Cardiac muscle cell (in vitro differentiated cells and primary cell): ENCODE results near the gene FERMT1. TPM values are rescaled to one million over a fixed set of nuclear protein-coding genes. Genes with fewer than 3 reads are reported as not detected.

Source experiments
- DNase-seq, 2 donors: peaks; one replicate each; pipeline versions ENCODE4 v3.0.0 to v3.0.0-alpha.2; 2010 to 2017; ENCODE audit warnings: low read depth in 1 of 2, low spot score in 1 of 2
- H3K27ac ChIP-seq: fragments of 200-600 bp; sonication (generic); 2 replicates; pipeline ENCODE4 v1.5.1; 2016
- H3K27me3 ChIP-seq: fragments of 200-600 bp; sonication (generic); 2 replicates; pipeline ENCODE4 v1.6.0; 2016; ENCODE audit warnings: control low read depth
- H3K36me3 ChIP-seq: fragments of 200-600 bp; sonication (generic); 2 replicates; pipeline ENCODE4 v1.5.1; 2016; ENCODE audit warnings: control low read depth
- H3K4me1 ChIP-seq: fragments of 200-600 bp; sonication (generic); 2 replicates; pipeline ENCODE4 v1.8.1; 2017; ENCODE audit warnings: low read depth, mild to moderate bottlenecking, mixed run types
- H3K4me3 ChIP-seq: fragments of 200-600 bp; sonication (generic); 2 replicates; pipeline ENCODE4 v1.5.1; 2016; ENCODE audit warnings: mild to moderate bottlenecking
- H3K9me3 ChIP-seq: fragments of 200-600 bp; sonication (generic); 2 replicates; pipeline ENCODE4 v1.5.1; 2017; ENCODE audit warnings: low read depth, mild to moderate bottlenecking, control low read depth
- polyA plus RNA-seq: library from polyadenylated mRNA; unstranded; fragments of >200 nt; fragmentation: Nextera tagmentation; extraction: Ambion mirVana; gene quantifications from 2 replicates; pipeline ENCODE4 v1.2.1, GENCODE V29; 2016
- total RNA-seq: library from RNA; depleted of rRNA; stranded (reverse); fragments of >200 nt; gene quantifications from 2 replicates; pipeline ENCODE4 v1.2.3, GENCODE V29; 2016
- TF ChIP-seq, protein P1 (sequence below): IDR thresholded peaks from 2 replicates; pipeline ENCODE4 v1.5.1; 2012; ENCODE audit warnings: low read depth, mild to moderate bottlenecking, low read length

The FERMT1 gene
- total and polyA plus RNA-seq, 2 experiments from 2014 or later = 9.3 to 9.6 TPM

DNA sequence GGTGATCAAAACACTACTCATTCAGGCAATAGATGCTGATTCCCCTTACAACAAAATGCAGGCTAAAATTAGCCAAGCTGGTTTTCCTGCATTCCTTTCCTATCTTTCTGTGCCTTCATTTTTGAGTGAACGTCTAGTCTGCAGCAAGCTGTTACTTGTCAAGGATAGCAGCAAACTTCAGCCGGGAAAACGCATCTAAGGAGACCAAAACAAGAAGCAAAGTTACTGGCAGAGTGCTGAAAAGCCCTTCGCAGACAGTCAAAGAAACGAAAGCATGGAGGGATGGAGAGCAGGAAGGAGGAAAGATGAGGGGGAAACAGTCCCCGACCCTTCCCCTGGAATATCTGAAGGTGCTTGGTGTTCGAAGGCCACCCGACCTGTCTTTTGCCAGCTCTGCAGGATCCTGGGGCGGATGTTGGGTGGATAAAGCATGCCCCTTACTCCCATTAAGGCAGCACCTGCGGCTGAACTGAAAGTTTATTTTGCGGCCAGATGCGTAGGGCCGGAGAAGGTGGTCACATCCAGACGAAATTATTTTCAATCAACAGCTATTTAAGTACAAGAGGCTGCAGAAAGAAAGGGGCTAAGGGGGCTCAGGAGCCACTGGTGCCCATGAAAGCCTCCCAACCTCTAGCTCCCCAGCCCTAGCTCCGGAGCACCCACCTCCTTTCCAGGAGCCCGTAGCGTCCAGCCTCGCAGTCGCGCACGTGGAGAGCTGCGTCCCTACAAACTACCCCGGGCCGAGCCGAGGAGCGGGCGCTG is 538 bp downstream of the FERMT1 start:
- Histone ChIP-seq H3K27ac (peak overlapping the region; percentile 85), H3K27me3 (no peaks in the 10 kb centered on the region), H3K4me3 (peak overlapping the region; percentile 24), H3K9me3 (no peaks in the 10 kb centered on the region), H3K36me3 (no peaks in the 10 kb centered on the region), H3K4me1 (peaks cover 18% of the 10 kb centered on the region)
- DNase-seq = peak; percentile 72 to 84
- TF ChIP-seq, protein P1, sequence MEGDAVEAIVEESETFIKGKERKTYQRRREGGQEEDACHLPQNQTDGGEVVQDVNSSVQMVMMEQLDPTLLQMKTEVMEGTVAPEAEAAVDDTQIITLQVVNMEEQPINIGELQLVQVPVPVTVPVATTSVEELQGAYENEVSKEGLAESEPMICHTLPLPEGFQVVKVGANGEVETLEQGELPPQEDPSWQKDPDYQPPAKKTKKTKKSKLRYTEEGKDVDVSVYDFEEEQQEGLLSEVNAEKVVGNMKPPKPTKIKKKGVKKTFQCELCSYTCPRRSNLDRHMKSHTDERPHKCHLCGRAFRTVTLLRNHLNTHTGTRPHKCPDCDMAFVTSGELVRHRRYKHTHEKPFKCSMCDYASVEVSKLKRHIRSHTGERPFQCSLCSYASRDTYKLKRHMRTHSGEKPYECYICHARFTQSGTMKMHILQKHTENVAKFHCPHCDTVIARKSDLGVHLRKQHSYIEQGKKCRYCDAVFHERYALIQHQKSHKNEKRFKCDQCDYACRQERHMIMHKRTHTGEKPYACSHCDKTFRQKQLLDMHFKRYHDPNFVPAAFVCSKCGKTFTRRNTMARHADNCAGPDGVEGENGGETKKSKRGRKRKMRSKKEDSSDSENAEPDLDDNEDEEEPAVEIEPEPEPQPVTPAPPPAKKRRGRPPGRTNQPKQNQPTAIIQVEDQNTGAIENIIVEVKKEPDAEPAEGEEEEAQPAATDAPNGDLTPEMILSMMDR = no peak

- peak overlapping the region; percentile 85 for H3K27ac ChIP-seq
- H3K4me1 ChIP-seq = peaks cover 18% of the 10 kb centered on the region
- TF ChIP-seq, protein P1 = no peak
- H3K27me3 ChIP-seq = no peaks in the 10 kb centered on the region
- DNase-seq = no peak
- no peaks in the 10 kb centered on the region for H3K36me3 ChIP-seq
- peak overlapping the region; percentile 24 for H3K4me3 ChIP-seq
- H3K9me3 ChIP-seq = no peaks in the 10 kb centered on the region
Observed at GRCh38 chr20:6121504-6121903, 1.3 kb downstream of the FERMT1 start.

- H3K27ac ChIP-seq = peak overlapping the region; percentile 85
- H3K9me3 ChIP-seq = no peaks in the 10 kb centered on the region
- peaks cover 2% of the 10 kb centered on the region for H3K36me3 ChIP-seq
- no peak overlapping the region for H3K4me3 ChIP-seq
- no peak for DNase-seq
- TF ChIP-seq, protein P1 = no peak
- no peaks in the 10 kb centered on the region for H3K27me3 ChIP-seq
- H3K4me1 ChIP-seq = peaks cover 18% of the 10 kb centered on the region
Observed at GRCh38 chr20:6120491-6120988, 2.3 kb downstream of the FERMT1 start.

DNA sequence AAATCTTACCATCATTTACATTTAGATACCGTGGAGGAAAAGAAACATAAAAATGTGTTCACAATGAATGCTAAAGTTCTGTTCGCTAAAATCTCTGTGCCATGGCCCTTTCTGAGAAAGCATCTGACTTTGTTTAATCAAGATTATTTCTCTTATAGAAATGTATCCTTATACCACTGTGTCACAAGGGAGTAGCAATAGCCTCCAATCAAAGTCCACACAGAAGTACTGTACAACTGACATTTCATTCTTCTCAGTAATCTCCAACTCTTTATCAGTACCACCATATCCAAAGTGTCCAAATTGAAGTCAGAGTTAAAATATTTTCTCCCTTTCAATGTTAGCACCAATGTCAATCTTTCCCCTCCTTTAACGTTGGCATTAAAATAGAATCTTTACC is 6.1 kb downstream of the FERMT1 start:
- no peak overlapping the region for H3K4me3 ChIP-seq
- H3K4me1 ChIP-seq = peaks cover 14% of the 10 kb centered on the region
- peaks cover 3% of the 10 kb centered on the region for H3K9me3 ChIP-seq
- TF ChIP-seq, protein P1 = no peak
- no peak overlapping the region for H3K27ac ChIP-seq
- peaks cover 23% of the 10 kb centered on the region for H3K36me3 ChIP-seq
- H3K27me3 ChIP-seq = no peaks in the 10 kb centered on the region
- no peak for DNase-seq

GRCh38 chr20:6115221-6115895 is 7.5 kb downstream of the FERMT1 start:
- no peaks in the 10 kb centered on the region for H3K27me3 ChIP-seq
- TF ChIP-seq, protein P1 = no peak
- H3K27ac ChIP-seq = no peak overlapping the region
- peaks cover 28% of the 10 kb centered on the region for H3K36me3 ChIP-seq
- H3K4me1 ChIP-seq = peaks cover 6% of the 10 kb centered on the region
- no peak overlapping the region for H3K4me3 ChIP-seq
- peaks cover 3% of the 10 kb centered on the region for H3K9me3 ChIP-seq
- DNase-seq = no peak
